Memory B cell (primary cell): ENCODE results near the gene TPM1.

Source experiments
- ATAC-seq: fragments of 150-1000 bp; cut with Tn5 transposase; 2 replicates; pipeline ENCODE4 v1.10.0; 2021; ENCODE audit warnings: low read depth, mild to moderate bottlenecking, moderate library complexity
- DNase-seq, 2 donors: peaks; one replicate each; pipeline ENCODE4 v3.0.0; 2022; ENCODE audit warnings: low spot score in 2 of 2
- H3K27ac Mint-ChIP-seq: one replicate; pipeline ENCODE4 v1.8.0; 2022; ENCODE audit warnings: mild to moderate bottlenecking, moderate library complexity, mixed read lengths
- H3K27me3 Mint-ChIP-seq: one replicate; pipeline ENCODE4 v1.8.0; 2022; ENCODE audit warnings: mixed read lengths
- H3K36me3 Mint-ChIP-seq: one replicate; pipeline ENCODE4 v1.8.0; 2022; ENCODE audit warnings: mild to moderate bottlenecking, mixed read lengths
- H3K4me1 Mint-ChIP-seq: one replicate; pipeline ENCODE4 v1.8.0; 2022; ENCODE audit warnings: mixed read lengths
- H3K4me3 Mint-ChIP-seq: one replicate; pipeline ENCODE4 v1.8.0; 2022; ENCODE audit warnings: mild to moderate bottlenecking, moderate library complexity, mixed read lengths
- H3K9me3 Mint-ChIP-seq: one replicate; pipeline ENCODE4 v1.8.0; 2022; ENCODE audit warnings: mixed read lengths

Gene TPM1

GRCh38 chr15:63042877-63043334, 359 bp downstream of the TPM1 start:
- H3K27ac Mint-ChIP-seq, result no peak overlapping the region
- H3K9me3 Mint-ChIP-seq, result no peaks in the 10 kb centered on the region
- H3K4me1 Mint-ChIP-seq, result peaks cover 15% of the 10 kb centered on the region
- H3K36me3 Mint-ChIP-seq, result peaks cover 2% of the 10 kb centered on the region
- DNase-seq (peak in 1 of 2 donors; percentile 26), ATAC-seq (no peak)
- peaks cover 32% of the 10 kb centered on the region for H3K27me3 Mint-ChIP-seq
- peak overlapping the region; percentile 81 for H3K4me3 Mint-ChIP-seq

GRCh38 chr15:63043335-63044076, 959 bp downstream of the TPM1 start:
- no peak overlapping the region for H3K27ac Mint-ChIP-seq
- ATAC-seq (peak; percentile 51), DNase-seq (peak; percentile 39 to 54)
- H3K4me1 Mint-ChIP-seq, result peaks cover 17% of the 10 kb centered on the region
- H3K27me3 Mint-ChIP-seq, result peaks cover 32% of the 10 kb centered on the region
- no peaks in the 10 kb centered on the region for H3K9me3 Mint-ChIP-seq
- peak overlapping the region; percentile 81 for H3K4me3 Mint-ChIP-seq
- H3K36me3 Mint-ChIP-seq, result peaks cover 2% of the 10 kb centered on the region

DNA sequence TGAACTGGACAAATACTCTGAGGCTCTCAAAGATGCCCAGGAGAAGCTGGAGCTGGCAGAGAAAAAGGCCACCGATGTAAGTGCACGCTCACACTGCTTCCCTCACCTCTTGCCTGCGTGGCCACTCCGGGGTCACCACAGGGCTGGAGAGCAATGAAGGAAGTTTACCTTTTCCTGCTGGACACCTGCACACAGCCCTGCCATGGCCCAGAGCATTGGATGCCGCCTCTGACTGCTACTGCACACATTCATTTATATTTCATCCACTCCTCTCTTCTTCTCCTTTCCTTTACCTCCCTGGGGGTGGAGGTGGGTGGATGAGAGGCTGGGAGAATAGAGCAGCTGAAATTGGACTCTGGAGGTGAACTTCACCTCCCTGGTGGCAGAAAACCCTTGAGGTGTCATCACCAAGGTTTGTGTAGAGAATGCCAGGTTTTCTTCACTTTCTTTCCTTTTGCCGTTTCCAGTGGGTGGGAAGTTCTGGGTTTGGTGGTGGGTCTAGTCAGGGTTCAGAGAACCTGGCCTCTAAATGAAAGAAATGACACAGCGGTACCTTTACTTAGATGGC, 1.6 kb downstream of the TPM1 start:
- peaks cover 2% of the 10 kb centered on the region for H3K36me3 Mint-ChIP-seq
- no peak overlapping the region for H3K27ac Mint-ChIP-seq
- H3K4me1 Mint-ChIP-seq, result peaks cover 21% of the 10 kb centered on the region
- no peaks in the 10 kb centered on the region for H3K9me3 Mint-ChIP-seq
- peak overlapping the region; percentile 34 for H3K4me3 Mint-ChIP-seq
- H3K27me3 Mint-ChIP-seq, result peaks cover 32% of the 10 kb centered on the region
- ATAC-seq, result no peak
- no peak for DNase-seq

GRCh38 chr15:63044645-63045464, 2.3 kb downstream of the TPM1 start:
- no peaks in the 10 kb centered on the region for H3K36me3 Mint-ChIP-seq
- H3K4me3 Mint-ChIP-seq, result no peak overlapping the region
- H3K27me3 Mint-ChIP-seq, result peaks cover 28% of the 10 kb centered on the region
- H3K27ac Mint-ChIP-seq, result no peak overlapping the region
- ATAC-seq (no peak), DNase-seq (no peak)
- peaks cover 26% of the 10 kb centered on the region for H3K4me1 Mint-ChIP-seq
- no peaks in the 10 kb centered on the region for H3K9me3 Mint-ChIP-seq

- Mint-ChIP-seq H3K27me3 (peaks cover 27% of the 10 kb centered on the region), H3K4me3 (no peak overlapping the region), H3K27ac (no peak overlapping the region), H3K36me3 (no peaks in the 10 kb centered on the region), H3K4me1 (peaks cover 26% of the 10 kb centered on the region), H3K9me3 (no peaks in the 10 kb centered on the region)
- no peak for DNase-seq
- no peak for ATAC-seq
Observed at GRCh38 chr15:63045465-63045840, 2.9 kb downstream of the TPM1 start.

GRCh38 chr15:63045879-63046278, 3.3 kb downstream of the TPM1 start:
- DNase-seq, result no peak
- H3K27me3 Mint-ChIP-seq, result peaks cover 26% of the 10 kb centered on the region
- no peak overlapping the region for H3K27ac Mint-ChIP-seq
- H3K9me3 Mint-ChIP-seq, result no peaks in the 10 kb centered on the region
- H3K4me1 Mint-ChIP-seq, result peaks cover 26% of the 10 kb centered on the region
- H3K36me3 Mint-ChIP-seq, result no peaks in the 10 kb centered on the region
- no peak for ATAC-seq
- H3K4me3 Mint-ChIP-seq, result no peak overlapping the region

GRCh38 chr15:63046917-63047760, 4.6 kb downstream of the TPM1 start:
- peaks cover 20% of the 10 kb centered on the region for H3K27me3 Mint-ChIP-seq

DNA sequence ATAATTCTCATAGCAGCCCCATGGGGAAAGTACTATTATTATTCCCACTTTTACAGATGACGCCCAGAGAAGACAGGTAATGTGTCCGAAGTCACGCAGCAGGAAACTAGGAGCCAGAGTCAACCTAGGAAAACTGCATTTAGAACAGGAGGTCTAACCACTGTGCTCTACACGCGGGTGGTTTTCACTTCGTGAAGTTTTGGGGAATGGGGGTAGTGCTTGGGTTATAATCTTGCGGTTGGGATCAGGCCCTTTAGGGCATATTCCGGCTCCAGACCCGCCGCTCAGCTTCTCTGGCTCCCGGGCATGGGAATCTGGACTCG, 5.2 kb downstream of the TPM1 start:
- H3K27me3 Mint-ChIP-seq, result peaks cover 20% of the 10 kb centered on the region
- H3K9me3 Mint-ChIP-seq, result no peaks in the 10 kb centered on the region
- H3K4me3 Mint-ChIP-seq, result peak overlapping the region; percentile 90
- H3K4me1 Mint-ChIP-seq, result peaks cover 26% of the 10 kb centered on the region
- H3K27ac Mint-ChIP-seq, result peak overlapping the region; percentile 58
- no peak for ATAC-seq
- no peak for DNase-seq
- H3K36me3 Mint-ChIP-seq, result no peaks in the 10 kb centered on the region

More at GRCh38 chr15:63046917-63047760, 4.6 kb downstream of the TPM1 start:
- Mint-ChIP-seq H3K4me1 (peaks cover 26% of the 10 kb centered on the region), H3K4me3 (peak overlapping the region; percentile 90), H3K9me3 (no peaks in the 10 kb centered on the region), H3K27ac (peak overlapping the region; percentile 58), H3K36me3 (no peaks in the 10 kb centered on the region)
- DNase-seq, result no peak
- ATAC-seq, result no peak

GRCh38 chr15:63048115-63048775, 5.7 kb downstream of the TPM1 start:
- peak overlapping the region; percentile 90 for H3K4me3 Mint-ChIP-seq
- H3K9me3 Mint-ChIP-seq, result no peaks in the 10 kb centered on the region
- peaks cover 22% of the 10 kb centered on the region for H3K4me1 Mint-ChIP-seq
- ATAC-seq, result peak; percentile 77
- H3K36me3 Mint-ChIP-seq, result no peaks in the 10 kb centered on the region
- peaks cover 17% of the 10 kb centered on the region for H3K27me3 Mint-ChIP-seq
- H3K27ac Mint-ChIP-seq, result peak overlapping the region; percentile 58
- DNase-seq, result peak; percentile 84 to 87

DNA sequence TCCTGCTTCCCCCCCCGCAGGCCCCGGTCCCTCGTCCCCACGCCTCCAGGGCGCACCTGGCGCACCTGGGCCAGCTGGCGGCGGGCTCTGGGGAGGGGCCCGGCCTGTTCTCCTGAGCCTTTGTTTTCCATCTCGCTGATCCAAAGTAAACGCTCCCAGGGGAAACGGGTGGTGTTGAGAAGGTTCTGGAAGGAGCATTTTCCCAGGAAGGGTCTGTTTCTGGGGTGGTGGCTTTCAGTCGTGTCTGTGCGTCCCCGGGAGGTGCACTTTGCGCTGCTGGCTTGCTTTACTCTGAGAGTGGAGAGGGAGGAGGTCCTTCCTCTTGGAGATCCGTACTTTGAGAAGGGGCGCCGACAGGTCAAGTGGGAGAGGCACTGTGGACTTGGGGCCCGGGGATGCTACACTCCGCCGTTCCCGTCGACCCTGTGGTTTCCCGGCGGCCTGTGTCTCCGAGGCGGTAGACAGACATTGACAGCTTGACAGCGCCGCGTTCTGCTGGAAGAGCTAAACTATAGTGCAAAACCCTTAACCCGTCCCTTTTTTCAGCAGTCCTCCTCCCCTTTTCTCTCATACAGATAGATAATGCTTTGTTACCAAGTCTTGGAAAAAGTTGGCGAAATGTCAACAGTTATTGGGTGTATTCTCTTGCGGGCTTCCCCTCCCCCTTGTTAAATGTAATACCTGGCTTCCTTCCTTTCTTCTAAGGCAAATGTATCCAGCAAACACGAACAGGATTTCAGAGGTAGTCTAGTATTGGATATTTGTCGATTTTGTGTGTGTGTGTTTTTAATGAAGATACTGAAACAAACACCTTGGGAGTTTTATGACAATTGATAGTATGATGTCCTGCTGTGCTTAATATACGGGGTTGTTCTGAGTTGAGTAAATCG, 6.5 kb downstream of the TPM1 start:
- Mint-ChIP-seq H3K9me3 (no peaks in the 10 kb centered on the region), H3K4me3 (peak overlapping the region; percentile 90), H3K4me1 (peaks cover 19% of the 10 kb centered on the region), H3K36me3 (no peaks in the 10 kb centered on the region), H3K27me3 (peaks cover 14% of the 10 kb centered on the region), H3K27ac (peak overlapping the region; percentile 33)
- ATAC-seq (peak; percentile 45), DNase-seq (peak in 1 of 2 donors; percentile 26)

DNA sequence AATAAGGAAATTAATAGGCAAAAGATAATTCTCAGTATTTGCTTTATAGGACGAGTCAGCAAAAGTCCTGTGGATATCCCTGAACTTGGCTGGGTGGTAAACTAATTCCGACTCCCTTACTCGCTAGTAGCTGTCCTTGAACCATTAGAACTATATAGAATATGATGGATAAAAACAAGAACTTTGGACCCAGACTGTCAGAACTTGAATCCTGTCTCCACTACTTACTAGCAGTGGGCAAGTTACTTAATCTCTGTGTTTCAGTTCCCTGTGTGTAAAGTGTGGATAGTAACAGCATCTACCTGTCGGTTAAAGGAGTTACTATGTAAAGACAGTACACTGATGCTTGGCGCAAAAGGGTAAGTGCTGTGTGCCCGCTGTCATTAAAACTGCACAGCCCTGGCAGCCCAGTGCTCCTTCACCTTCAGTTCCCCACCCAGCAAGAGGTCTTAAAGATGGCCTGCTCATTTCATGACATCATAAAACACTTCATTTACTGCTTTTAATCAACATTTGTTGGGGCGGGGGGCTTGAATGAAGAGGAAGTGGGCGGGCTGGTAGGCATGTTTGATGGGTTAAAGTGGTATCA, 7.3 kb downstream of the TPM1 start:
- Mint-ChIP-seq H3K9me3 (no peaks in the 10 kb centered on the region), H3K4me3 (no peak overlapping the region), H3K4me1 (peaks cover 14% of the 10 kb centered on the region), H3K27ac (no peak overlapping the region), H3K36me3 (no peaks in the 10 kb centered on the region), H3K27me3 (peaks cover 9% of the 10 kb centered on the region)
- ATAC-seq (no peak), DNase-seq (no peak)

- Mint-ChIP-seq H3K27ac (no peak overlapping the region), H3K4me3 (no peak overlapping the region), H3K9me3 (no peaks in the 10 kb centered on the region), H3K27me3 (peaks cover 2% of the 10 kb centered on the region), H3K36me3 (no peaks in the 10 kb centered on the region), H3K4me1 (peaks cover 14% of the 10 kb centered on the region)
- DNase-seq, result no peak
- ATAC-seq, result no peak
Observed at GRCh38 chr15:63050731-63051155, 8.2 kb downstream of the TPM1 start.
